Mesothelial cell of epicardium (in vitro differentiated cells): ENCODE results near the gene MAP2K3. TPM values are rescaled to one million over a fixed set of nuclear protein-coding genes. Genes with fewer than 3 reads are reported as not detected.

Experiments
- DNase-seq, 2 experiments: peaks; one replicate each; pipeline ENCODE4 v3.0.0; 2021; ENCODE audit warnings: low spot score in 2 of 2; ENCODE audit not compliant: unreplicated experiment in 2 of 2
- H3K27ac Mint-ChIP-seq: 2 replicates; pipeline ENCODE4 v1.8.0; 2021; ENCODE audit warnings: mixed read lengths
- H3K27me3 Mint-ChIP-seq: 2 replicates; pipeline ENCODE4 v1.8.0; 2021; ENCODE audit warnings: low read depth, mixed read lengths
- H3K36me3 Mint-ChIP-seq: 2 replicates; pipeline ENCODE4 v1.8.0; 2021; ENCODE audit warnings: mixed read lengths
- H3K4me1 Mint-ChIP-seq: 2 replicates; pipeline ENCODE4 v1.8.0; 2021; ENCODE audit warnings: mixed read lengths
- H3K4me3 Mint-ChIP-seq: 2 replicates; pipeline ENCODE4 v1.8.0; 2021; ENCODE audit warnings: mild to moderate bottlenecking, moderate library complexity, mixed read lengths
- H3K9me3 Mint-ChIP-seq: 2 replicates; pipeline ENCODE4 v1.8.0; 2021; ENCODE audit warnings: mixed read lengths
- CTCF ChIP-seq: fragments of 200-600 bp; sonication (generic); IDR thresholded peaks from one replicate; pipeline ENCODE4 v1.5.0; 2021; ENCODE audit warnings: antibody characterized with exemption; ENCODE audit not compliant: unreplicated experiment
- total RNA-seq: library from RNA; stranded (reverse); gene quantifications from 3 replicates; pipeline ENCODE4 v1.2.1, GENCODE V29; 2021

MAP2K3 gene
- total RNA-seq, 1 donor from 2014 or later: 26.8 TPM

- DNase-seq: no peak
- Mint-ChIP-seq H3K27ac (no peak overlapping the region), H3K36me3 (no peaks in the 10 kb centered on the region)
Observed at GRCh38 chr17:21250854-21251253, 33.7 kb upstream of the MAP2K3 start.

GRCh38 chr17:21251337-21252010 lies 33.0 kb upstream of the MAP2K3 start:
- Mint-ChIP-seq H3K4me3 (peak overlapping the region; percentile 71), H3K36me3 (no peaks in the 10 kb centered on the region), H3K27me3 (no peaks in the 10 kb centered on the region), H3K27ac (no peak overlapping the region), H3K4me1 (peaks cover 4% of the 10 kb centered on the region), H3K9me3 (no peaks in the 10 kb centered on the region)
- TF ChIP-seq CTCF: no peak
- DNase-seq: no peak

More at GRCh38 chr17:21250854-21251253, 33.7 kb upstream of the MAP2K3 start:
- Mint-ChIP-seq H3K4me3 (no peak overlapping the region), H3K4me1 (peaks cover 4% of the 10 kb centered on the region), H3K9me3 (no peaks in the 10 kb centered on the region), H3K27me3 (no peaks in the 10 kb centered on the region)
- no peak for TF ChIP-seq CTCF

- DNase-seq: no peak
- Mint-ChIP-seq H3K27me3 (no peaks in the 10 kb centered on the region), H3K36me3 (no peaks in the 10 kb centered on the region), H3K4me1 (peaks cover 4% of the 10 kb centered on the region), H3K27ac (no peak overlapping the region), H3K9me3 (no peaks in the 10 kb centered on the region), H3K4me3 (peak overlapping the region; percentile 71)
- TF ChIP-seq CTCF: no peak
Observed at GRCh38 chr17:21252289-21252795, 32.2 kb upstream of the MAP2K3 start.

- no peak for TF ChIP-seq CTCF
- Mint-ChIP-seq H3K27me3 (no peaks in the 10 kb centered on the region), H3K36me3 (no peaks in the 10 kb centered on the region), H3K4me3 (peak within 1 kb of the TSS; percentile 78), H3K4me1 (peaks cover 4% of the 10 kb centered on the region), H3K9me3 (no peaks in the 10 kb centered on the region), H3K27ac (peak within 1 kb of the TSS; percentile 78)
- DNase-seq: peak; percentile 59 to 72
Observed at GRCh38 chr17:21252796-21253645, 31.5 kb upstream of the MAP2K3 start, which contains the start of gene NATD1. TSS of gene NATD1 (minus strand) at chr17:21253410. CDS start at chr17:21253264, 146 bp downstream.

- Mint-ChIP-seq H3K9me3 (no peaks in the 10 kb centered on the region), H3K4me3 (peak overlapping the region; percentile 78), H3K36me3 (no peaks in the 10 kb centered on the region), H3K27me3 (no peaks in the 10 kb centered on the region), H3K4me1 (peaks cover 4% of the 10 kb centered on the region), H3K27ac (peak overlapping the region; percentile 78)
- DNase-seq: no peak
- no peak for TF ChIP-seq CTCF
Observed at GRCh38 chr17:21253646-21254441, 30.7 kb upstream of the MAP2K3 start.
